Esophagus muscularis mucosa (tissue), 4 donors: ENCODE data around the gene STAMBPL1.
A peak's percentile ranks its signal among the peaks of the same experiment; 100 is the strongest.

Source experiments
- EP300 ChIP-seq: sonication (generic); formaldehyde crosslinking; IDR thresholded peaks from one replicate; pipeline ENCODE4 v1.6.1; 2017; ENCODE audit warnings: antibody characterized with exemption
- POLR2A ChIP-seq: fragments of 450-650 bp; IDR thresholded peaks from one replicate; pipeline ENCODE4 v1.6.1; 2017; ENCODE audit warnings: antibody characterized with exemption, moderate library complexity, mild to moderate bottlenecking, low read depth
- POLR2AphosphoS5 ChIP-seq, 2 donors: sonication (generic); formaldehyde crosslinking; IDR thresholded peaks; one replicate each; pipeline ENCODE4 v1.6.1; 2017; ENCODE audit warnings: antibody characterized with exemption in 2 of 2
- TF ChIP-seq, protein P1 (sequence below), 3 experiments: fragments of 200-600 bp in 2 of 3; fragments of 450-650 bp in 1 of 3; sonication (generic) in 2 of 3; IDR thresholded peaks; one replicate each; pipeline ENCODE4 v1.5.1; 2017 to 2019; ENCODE audit warnings: antibody characterized with exemption in 3 of 3, mild to moderate bottlenecking in 2 of 3, moderate library complexity in 1 of 3

DNA sequence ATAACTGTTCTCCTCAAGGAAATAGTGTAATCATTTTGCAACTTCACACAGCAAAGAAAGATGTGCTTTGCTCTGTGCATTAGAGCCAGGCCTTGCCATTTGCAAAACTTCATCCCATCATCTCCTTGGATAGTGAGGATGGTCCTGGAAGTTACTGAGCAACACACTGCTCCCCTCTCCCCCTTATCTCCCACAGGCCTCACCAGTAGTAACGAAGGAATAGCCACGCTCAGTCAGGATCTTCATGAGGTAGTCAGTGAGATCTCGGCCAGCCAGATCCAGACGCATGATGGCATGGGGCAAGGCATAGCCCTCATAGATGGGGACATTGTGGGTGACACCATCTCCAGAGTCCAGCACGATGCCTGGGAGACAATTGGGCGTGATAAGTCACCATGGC, 61.0 kb downstream of the STAMBPL1 start:
- TF ChIP-seq, protein P1, sequence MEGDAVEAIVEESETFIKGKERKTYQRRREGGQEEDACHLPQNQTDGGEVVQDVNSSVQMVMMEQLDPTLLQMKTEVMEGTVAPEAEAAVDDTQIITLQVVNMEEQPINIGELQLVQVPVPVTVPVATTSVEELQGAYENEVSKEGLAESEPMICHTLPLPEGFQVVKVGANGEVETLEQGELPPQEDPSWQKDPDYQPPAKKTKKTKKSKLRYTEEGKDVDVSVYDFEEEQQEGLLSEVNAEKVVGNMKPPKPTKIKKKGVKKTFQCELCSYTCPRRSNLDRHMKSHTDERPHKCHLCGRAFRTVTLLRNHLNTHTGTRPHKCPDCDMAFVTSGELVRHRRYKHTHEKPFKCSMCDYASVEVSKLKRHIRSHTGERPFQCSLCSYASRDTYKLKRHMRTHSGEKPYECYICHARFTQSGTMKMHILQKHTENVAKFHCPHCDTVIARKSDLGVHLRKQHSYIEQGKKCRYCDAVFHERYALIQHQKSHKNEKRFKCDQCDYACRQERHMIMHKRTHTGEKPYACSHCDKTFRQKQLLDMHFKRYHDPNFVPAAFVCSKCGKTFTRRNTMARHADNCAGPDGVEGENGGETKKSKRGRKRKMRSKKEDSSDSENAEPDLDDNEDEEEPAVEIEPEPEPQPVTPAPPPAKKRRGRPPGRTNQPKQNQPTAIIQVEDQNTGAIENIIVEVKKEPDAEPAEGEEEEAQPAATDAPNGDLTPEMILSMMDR (IDR thresholded peaks at IDR 0.05) = no peak
- TF ChIP-seq EP300 (no peak), POLR2A (no peak), POLR2AphosphoS5 (IDR thresholded peaks at IDR 0.05) (peak in 1 of 2 donors; percentile 78)
